HepG2 (cell line): ENCODE measurements around the gene ASH1L. TPM values are rescaled to one million over a fixed set of nuclear protein-coding genes. Genes with fewer than 3 reads are reported as not detected.

ENCODE experiments used
- ATAC-seq: fragments of 200-7000 bp; cut with Tn5 transposase; 3 replicates; pipeline ENCODE4 v1.9.1; 2020; ENCODE audit warnings: mild to moderate bottlenecking, moderate library complexity
- BruUV-seq: library from RNA; stranded (reverse); fragments of 400-500 nt; replicated peaks from 2 replicates; lab custom pipeline; 2021; lab: Mats Ljungman, UMichigan
- CTCF ChIA-PET: fragments of 300-600 bp; formaldehyde crosslinking; extraction: SDS; loops from one replicate; lab custom pipeline; 2021; ENCODE audit warnings: low total read pairs, inconsistent platforms, low intra/inter-chr PET ratio; lab: Yijun Ruan, JAX
- POLR2A ChIA-PET: fragments of 350-600 bp; sonication (Branson Sonifier 250); formaldehyde crosslinking; loops from one replicate; lab custom pipeline; 2020; ENCODE audit warnings: antibody characterized with exemption, inconsistent platforms; lab: Yijun Ruan, JAX
- DNase-seq: peaks from one replicate; pipeline ENCODE4 v3.0.0-alpha.2; 2015; ENCODE audit warnings: low spot score
- FAIRE-seq: peaks from 3 replicates; lab custom pipeline; 2011; peaks lifted over from hg19 to GRCh38; lab: Jason Lieb, UNC
- H2AFZ ChIP-seq: one replicate; pipeline ENCODE4 v1.6.1; 2011; ENCODE audit warnings: low read length, inconsistent platforms
- H3K27ac ChIP-seq: fragments of 300-600 bp; 3 replicates; pipeline ENCODE4 v1.8.0; 2011; ENCODE audit warnings: mixed run types, mild to moderate bottlenecking, mixed read lengths, low read length, inconsistent platforms; ENCODE audit not compliant: insufficient read depth; ENCODE audit errors: extremely low read length
- H3K27me3 ChIP-seq, 2 experiments: fragments of 200-600 bp in 1 of 2; 2 replicates in 1 of 2; 3 replicates in 1 of 2; pipeline versions ENCODE4 v1.6.0 to v1.8.0; 2011; ENCODE audit warnings: low read length in 2 of 2, mild to moderate bottlenecking in 2 of 2, moderate library complexity in 2 of 2, inconsistent platforms in 1 of 2; ENCODE audit not compliant: insufficient read depth in 2 of 2, control insufficient read depth in 1 of 2
- H3K36me3 ChIP-seq, 2 experiments: fragments of 200-600 bp in 1 of 2; replicated peaks in 1 of 2; 2 replicates in 1 of 2; 3 replicates in 1 of 2; pipeline versions ENCODE4 v1.5.1 to v1.8.0; 2011; ENCODE audit warnings: low read length in 2 of 2, inconsistent platforms in 1 of 2; ENCODE audit not compliant: insufficient read depth in 2 of 2, control insufficient read depth in 1 of 2
- H3K4me1 ChIP-seq: 2 replicates; pipeline ENCODE4 v1.5.1; 2012; ENCODE audit warnings: low read length, inconsistent platforms; ENCODE audit not compliant: insufficient read depth
- H3K4me2 ChIP-seq: 2 replicates; pipeline ENCODE4 v1.6.0; 2011; ENCODE audit warnings: low read depth, low read length, inconsistent platforms
- H3K4me3 ChIP-seq, 3 experiments: fragments of 200-600 bp in 1 of 3; sonication (generic), shearing (Covaris generic) in 1 of 3; replicated peaks in 1 of 3; 2 replicates each; pipeline ENCODE4 v1.5.1; 2011 to 2016; ENCODE audit warnings: low read length in 3 of 3, inconsistent platforms in 2 of 3, low read depth in 2 of 3, mild to moderate bottlenecking in 2 of 3, control low read depth in 1 of 3, mixed read lengths in 1 of 3; ENCODE audit not compliant: insufficient read depth in 1 of 3
- H3K79me2 ChIP-seq: one replicate; pipeline ENCODE4 v1.6.1; 2011; ENCODE audit warnings: low read length, inconsistent platforms; ENCODE audit not compliant: insufficient read depth
- H3K9ac ChIP-seq: 2 replicates; pipeline ENCODE4 v1.6.0; 2011; ENCODE audit warnings: mild to moderate bottlenecking, low read depth, low read length, inconsistent platforms; ENCODE audit not compliant: insufficient read depth
- H3K9me3 ChIP-seq: 2 replicates; pipeline ENCODE4 v1.5.1; 2012; ENCODE audit warnings: mild to moderate bottlenecking, low read length
- H4K20me1 ChIP-seq: 2 replicates; pipeline ENCODE4 v1.6.0; 2011; ENCODE audit warnings: inconsistent platforms, mild to moderate bottlenecking, low read length, moderate library complexity; ENCODE audit not compliant: insufficient read depth
- GMEB1 ChIP-seq: sonication (generic); formaldehyde crosslinking; IDR thresholded peaks from 2 replicates; pipeline ENCODE4 v1.5.1; 2020; ENCODE audit warnings: missing genetic modification reagents, mild to moderate bottlenecking, borderline replicate concordance
- SNAPC5 ChIP-seq: sonication (generic); formaldehyde crosslinking; IDR thresholded peaks from 2 replicates; pipeline ENCODE4 v1.8.1; 2023; ENCODE audit warnings: mild to moderate bottlenecking, missing genetic modification reagents, borderline replicate concordance
- SP1 ChIP-seq, 2 experiments: fragments of 450-650 bp in 1 of 2; sonication (generic) in 1 of 2; formaldehyde crosslinking in 1 of 2; IDR thresholded peaks; 2 replicates each; pipeline versions ENCODE4 v1.4.0 to v1.6.1; 2016 to 2020; ENCODE audit warnings: missing genetic modification reagents in 1 of 2
- TFE3 ChIP-seq: IDR thresholded peaks from 2 replicates; pipeline ENCODE4 v1.6.1; 2016
- ZFP90 ChIP-seq: sonication (generic); formaldehyde crosslinking; IDR thresholded peaks from 2 replicates; pipeline ENCODE4 v1.8.0; 2022; ENCODE audit warnings: missing genetic modification reagents, mild to moderate bottlenecking, inconsistent platforms, borderline replicate concordance
- ZNF234 ChIP-seq: sonication (generic); formaldehyde crosslinking; conservative IDR thresholded peaks from 2 replicates; pipeline ENCODE4 v1.5.1; 2020; ENCODE audit warnings: mild to moderate bottlenecking, missing genetic modification reagents
- ZNF235 ChIP-seq: sonication (generic); formaldehyde crosslinking; IDR thresholded peaks from 2 replicates; pipeline ENCODE4 v1.8.1; 2023; ENCODE audit warnings: mild to moderate bottlenecking, missing genetic modification reagents, borderline replicate concordance
- ZNF382 ChIP-seq: sonication (generic); formaldehyde crosslinking; IDR thresholded peaks from 2 replicates; pipeline ENCODE4 v1.5.0; 2020; ENCODE audit warnings: missing genetic modification reagents, mild to moderate bottlenecking, borderline replicate concordance
- ZNF556 ChIP-seq: sonication (generic); formaldehyde crosslinking; IDR thresholded peaks from 2 replicates; pipeline ENCODE4 v1.4.0; 2020; ENCODE audit warnings: mild to moderate bottlenecking, missing genetic modification reagents, borderline replicate concordance
- ZNF724P ChIP-seq: sonication (generic); formaldehyde crosslinking; IDR thresholded peaks from 2 replicates; pipeline ENCODE4 v1.8.0; 2022; ENCODE audit warnings: missing genetic modification reagents, borderline replicate concordance
- WGBS: methylation state at CpG from one replicate; pipeline ENCODE4 v1.1.6; 2017; ENCODE audit warnings: low lambda C conversion rate; 5-methylcytosine and 5-hydroxymethylcytosine counted together
- in situ Hi-C: cut with HindIII; loops from 2 replicates; pipeline ENCODE4 v1.10.0; 2017; ENCODE audit warnings: low pct_unique_long_range_greater_than_20kb; ENCODE audit not compliant: extremely low pct_ligation_motif_present
- intact Hi-C: fragments of 100-400 bp; cut with micrococcal nuclease; formaldehyde crosslinking; loops from one replicate; pipeline ENCODE4 v1.10.0; 2022; ENCODE audit not compliant: unreplicated experiment
- polyA plus RNA-seq, 8 experiments: library from polyadenylated mRNA; depleted of rRNA in 3 of 8; stranded (reverse) in 7 of 8; unstranded in 1 of 8; fragments of >200 nt; fragmentation: Illumina TruSeq in 4 of 8; extraction: Trizol in 4 of 8; gene quantifications; 2 replicates each; pipeline versions ENCODE4 v1.2.1 to v1.2.3, GENCODE V29; 2011 to 2016; ENCODE audit warnings: low read depth in 4 of 8, missing spikeins in 1 of 8, mixed read lengths in 1 of 8; ENCODE audit not compliant: insufficient read depth in 1 of 8
- total RNA-seq, 5 experiments: library from RNA; depleted of rRNA; stranded (reverse); fragments of >200 nt; fragmentation: Illumina TruSeq; extraction: Trizol; gene quantifications; 2 replicates each; pipeline ENCODE4 v1.2.3, GENCODE V29; 2016; ENCODE audit warnings: low read depth in 1 of 5

Gene ASH1L
- total and polyA plus RNA-seq, 2 of the 13 experiments (the other 11 are each of a cell fraction or from before 2014, with no cell fraction given) = 10.2 to 15.3 TPM

- no TSS peak for BruUV-seq
- Histone ChIP-seq H3K27ac (no peak overlapping the region), H3K4me3 (no peak overlapping the region), H3K9me3 (no peaks in the 10 kb centered on the region), H3K27me3 (no peaks in the 10 kb centered on the region), H3K79me2 (no peaks in the 10 kb centered on the region), H2AFZ (no peak overlapping the region), H3K4me1 (no peaks in the 10 kb centered on the region), H3K4me2 (no peak overlapping the region), H4K20me1 (no peaks in the 10 kb centered on the region), H3K36me3 (peaks cover 1 to 40% of the 10 kb centered on the region in 2 experiments; a peak in 3 of 5 replicates), H3K9ac (no peak overlapping the region)
- intact Hi-C loops (no loop called here), in situ Hi-C loops (no loop called here)
- ChIA-PET POLR2A (no interaction called here), CTCF (no interaction called here)
- no peak for TF ChIP-seq ZFP90
- TF ChIP-seq ZNF234 = no peak
- TF ChIP-seq ZNF724P (CRISPR knock-in tag) = no peak
- no peak for TF ChIP-seq ZNF235 (CRISPR knock-in tag)
- no peak for TF ChIP-seq ZNF556
- no peak for TF ChIP-seq GMEB1
- TF ChIP-seq SP1 (IDR thresholded peaks at IDR 0.05) = no peak
- no peak for TF ChIP-seq SP1 (CRISPR knock-in tag; IDR thresholded peaks at IDR 0.05)
- TF ChIP-seq SNAPC5 (CRISPR knock-in tag) = no peak
- TF ChIP-seq TFE3 (CRISPR knock-in tag) = no peak
- TF ChIP-seq ZNF382 (CRISPR knock-in tag) = no peak
- 100% methylated on average over 3 of the region's 3 CpGs for WGBS
- no peak for DNase-seq
- no peak for ATAC-seq
- FAIRE-seq = no peak
Measured at GRCh38 chr1:155379180-155379579, 183.4 kb downstream of the ASH1L start.
